HepG2 (cell line): Measurements from ENCODE around the gene IL9R.
"Not testable (repeated sequence)": the region's sequence is repeated elsewhere in the genome, so short reads cannot be mapped to it uniquely, and the experiment has no call there.

Experiments used
- CEBPB ChIP-seq: IDR thresholded peaks from 2 replicates; pipeline ENCODE4 v1.6.1; 2011; ENCODE audit warnings: low read depth, low read length, improper control_type of control experiment, borderline replicate concordance
- CTCF ChIP-seq: sonication (generic); formaldehyde crosslinking; IDR thresholded peaks from 2 replicates; pipeline ENCODE4 v1.5.0; 2020; ENCODE audit warnings: mild to moderate bottlenecking, missing genetic modification reagents, moderate library complexity
- EZH2 ChIP-seq: conservative IDR thresholded peaks from 2 replicates; pipeline ENCODE4 v1.6.1; 2012; ENCODE audit warnings: mild to moderate bottlenecking, low read depth, low read length, moderate library complexity
- HMGXB4 ChIP-seq, 2 experiments: sonication (generic) in 1 of 2; formaldehyde crosslinking in 1 of 2; IDR thresholded peaks; 2 replicates each; pipeline versions ENCODE4 v1.4.0 to v1.6.1; 2018 to 2020; ENCODE audit warnings: missing genetic modification reagents in 2 of 2, borderline replicate concordance in 1 of 2, low read depth in 1 of 2, mild to moderate bottlenecking in 1 of 2, missing biosample characterization in 1 of 2
- KAT8 ChIP-seq: IDR thresholded peaks from 2 replicates; pipeline ENCODE4 v1.6.1; 2016; ENCODE audit warnings: missing genetic modification reagents, missing compliant biosample characterization
- NFIC ChIP-seq: IDR thresholded peaks from 2 replicates; pipeline ENCODE4 v1.6.1; 2012; ENCODE audit warnings: mild to moderate bottlenecking, low read length, inconsistent platforms
- PBX3 ChIP-seq: sonication (generic); formaldehyde crosslinking; IDR thresholded peaks from 2 replicates; pipeline ENCODE4 v1.8.1; 2023; ENCODE audit warnings: missing genetic modification reagents, inconsistent platforms, borderline replicate concordance
- RBFOX2 ChIP-seq: fragments of 200-400 bp; formaldehyde crosslinking; IDR thresholded peaks from 2 replicates; pipeline ENCODE4 v1.6.1; 2017; ENCODE audit warnings: low read depth, mild to moderate bottlenecking, low read length
- ZNF296 ChIP-seq: sonication (generic); formaldehyde crosslinking; conservative IDR thresholded peaks from 2 replicates; pipeline ENCODE4 v1.5.0; 2020; ENCODE audit warnings: mild to moderate bottlenecking, missing genetic modification reagents
- ZNF672 ChIP-seq: sonication (generic); formaldehyde crosslinking; IDR thresholded peaks from 2 replicates; pipeline ENCODE4 v1.8.1; 2022; ENCODE audit warnings: missing genetic modification reagents

GRCh38 chrX:156024949-156025492 is 27.5 kb downstream of the IL9R start:
- not testable (repeated sequence) for TF ChIP-seq CTCF (CRISPR knock-in tag); NFIC; CEBPB; HMGXB4 (CRISPR knock-in tag; IDR thresholded peaks at IDR 0.05; ENCODE audit: borderline replicate concordance in 1 of 2, low read depth in 1 of 2); RBFOX2; ZNF672; KAT8; ZNF296 (CRISPR knock-in tag); PBX3 (CRISPR knock-in tag); EZH2
